Measurements from ENCODE around the gene PEAK1. TPM values are rescaled to one million over a fixed set of nuclear protein-coding genes. Genes with fewer than 3 reads are reported as not detected.

The PEAK1 gene
- total and polyA plus RNA-seq, 10 of the 15 experiments (the other 5 are each of a cell fraction or from before 2014, with no cell fraction given): 0.62 to 24.2 (median 11.2) TPM

- Histone ChIP-seq H3K4me1 (ENCODE audit: control insufficient read depth, insufficient read depth, low read length) (peaks cover 30% of the 10 kb centered on the region), H3K9ac (ENCODE audit: control insufficient read depth, insufficient read depth, low read length) (no peak overlapping the region), H3K27ac (ENCODE audit: control insufficient read depth, insufficient read depth) (no peak overlapping the region), H3K79me2 (ENCODE audit: control insufficient read depth, insufficient read depth, low read length) (peaks cover 41% of the 10 kb centered on the region), H3K9me3 (replicated peaks; ENCODE audit: control insufficient read depth, insufficient read depth, low read length) (no peaks in the 10 kb centered on the region), H4K20me1 (ENCODE audit: control insufficient read depth, insufficient read depth) (no peaks in the 10 kb centered on the region), H3K4me3 (no peak overlapping the region), H3K4me2 (ENCODE audit: control insufficient read depth, insufficient read depth) (peak overlapping the region; percentile 35; the same call in 1 of the 2 replicates), H3K27me3 (replicated peaks in 1 of 2; ENCODE audit: control insufficient read depth in 2 of 2, insufficient read depth in 2 of 2, low read length in 1 of 2) (no peaks in the 10 kb centered on the region), H3K36me3 (ENCODE audit: control insufficient read depth in 2 of 2, insufficient read depth in 2 of 2, low read length in 1 of 2) (no peaks in the 10 kb centered on the region), H2AFZ (ENCODE audit: control insufficient read depth, low read depth, low read length) (no peak overlapping the region)
- intact Hi-C loops (cut with micrococcal nuclease; ENCODE audit: unreplicated experiment): no loop called here
- ChIA-PET POLR2A (no interaction called here), CTCF (interaction anchor here (0.6 to 2.5 kb wide), 3 partner anchors 10 to 351 kb away, joined by 3 to 9 read pairs (median 5); no protein-coding TSS in a partner anchor), RAD21 (ENCODE audit: unreplicated experiment) (no interaction called here), SMC1A (ENCODE audit: uncharacterized antibody, unreplicated experiment) (interaction anchor here (0.9 to 1.8 kb wide), 3 partner anchors 17 to 43 kb away, joined by 3 to 5 read pairs (median 4); no protein-coding TSS in a partner anchor)
- in situ Hi-C loops (cut with MboI): no loop called here
- TF ChIP-seq RUNX3 (IDR thresholded peaks at IDR 0.05; ENCODE audit: low read length) (no peak), RELA (IDR thresholded peaks at IDR 0.05; ENCODE audit: borderline replicate concordance, partially characterized antibody) (no peak), SUPT20H (IDR thresholded peaks at IDR 0.05; ENCODE audit: borderline replicate concordance, control insufficient read depth, low read depth, low read length) (no peak), SP1 (IDR thresholded peaks at IDR 0.05; ENCODE audit: low read depth, low read length) (no peak), RAD21 (IDR thresholded peaks at IDR 0.05; ENCODE audit: insufficient read depth, low read depth, low read length) (no peak)
- TF ChIP-seq, protein P1, sequence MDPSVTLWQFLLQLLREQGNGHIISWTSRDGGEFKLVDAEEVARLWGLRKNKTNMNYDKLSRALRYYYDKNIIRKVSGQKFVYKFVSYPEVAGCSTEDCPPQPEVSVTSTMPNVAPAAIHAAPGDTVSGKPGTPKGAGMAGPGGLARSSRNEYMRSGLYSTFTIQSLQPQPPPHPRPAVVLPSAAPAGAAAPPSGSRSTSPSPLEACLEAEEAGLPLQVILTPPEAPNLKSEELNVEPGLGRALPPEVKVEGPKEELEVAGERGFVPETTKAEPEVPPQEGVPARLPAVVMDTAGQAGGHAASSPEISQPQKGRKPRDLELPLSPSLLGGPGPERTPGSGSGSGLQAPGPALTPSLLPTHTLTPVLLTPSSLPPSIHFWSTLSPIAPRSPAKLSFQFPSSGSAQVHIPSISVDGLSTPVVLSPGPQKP (IDR thresholded peaks at IDR 0.05; ENCODE audit: low read depth, low read length): no peak
- TF ChIP-seq, protein P2, sequence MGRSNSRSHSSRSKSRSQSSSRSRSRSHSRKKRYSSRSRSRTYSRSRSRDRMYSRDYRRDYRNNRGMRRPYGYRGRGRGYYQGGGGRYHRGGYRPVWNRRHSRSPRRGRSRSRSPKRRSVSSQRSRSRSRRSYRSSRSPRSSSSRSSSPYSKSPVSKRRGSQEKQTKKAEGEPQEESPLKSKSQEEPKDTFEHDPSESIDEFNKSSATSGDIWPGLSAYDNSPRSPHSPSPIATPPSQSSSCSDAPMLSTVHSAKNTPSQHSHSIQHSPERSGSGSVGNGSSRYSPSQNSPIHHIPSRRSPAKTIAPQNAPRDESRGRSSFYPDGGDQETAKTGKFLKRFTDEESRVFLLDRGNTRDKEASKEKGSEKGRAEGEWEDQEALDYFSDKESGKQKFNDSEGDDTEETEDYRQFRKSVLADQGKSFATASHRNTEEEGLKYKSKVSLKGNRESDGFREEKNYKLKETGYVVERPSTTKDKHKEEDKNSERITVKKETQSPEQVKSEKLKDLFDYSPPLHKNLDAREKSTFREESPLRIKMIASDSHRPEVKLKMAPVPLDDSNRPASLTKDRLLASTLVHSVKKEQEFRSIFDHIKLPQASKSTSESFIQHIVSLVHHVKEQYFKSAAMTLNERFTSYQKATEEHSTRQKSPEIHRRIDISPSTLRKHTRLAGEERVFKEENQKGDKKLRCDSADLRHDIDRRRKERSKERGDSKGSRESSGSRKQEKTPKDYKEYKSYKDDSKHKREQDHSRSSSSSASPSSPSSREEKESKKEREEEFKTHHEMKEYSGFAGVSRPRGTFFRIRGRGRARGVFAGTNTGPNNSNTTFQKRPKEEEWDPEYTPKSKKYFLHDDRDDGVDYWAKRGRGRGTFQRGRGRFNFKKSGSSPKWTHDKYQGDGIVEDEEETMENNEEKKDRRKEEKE (IDR thresholded peaks at IDR 0.05): no peak
- BruUV-seq (replicated peaks): no TSS peak
- 98% methylated on average over 6 of the region's 6 CpGs for WGBS (ENCODE audit: insufficient coverage, insufficient replicate concordance, low lambda C conversion rate, missing lambda C conversion rate)
- DNase-seq (ENCODE audit: low read depth, low spot score) (no peak), FAIRE-seq (no peak), ATAC-seq (no peak)
Observed at GRCh38 chr15:77064539-77065308, 355.2 kb downstream of the PEAK1 start.

All from GM12878 (cell line).